Measurements from ENCODE around the gene ALDH1B1.

The ALDH1B1 gene

DNA sequence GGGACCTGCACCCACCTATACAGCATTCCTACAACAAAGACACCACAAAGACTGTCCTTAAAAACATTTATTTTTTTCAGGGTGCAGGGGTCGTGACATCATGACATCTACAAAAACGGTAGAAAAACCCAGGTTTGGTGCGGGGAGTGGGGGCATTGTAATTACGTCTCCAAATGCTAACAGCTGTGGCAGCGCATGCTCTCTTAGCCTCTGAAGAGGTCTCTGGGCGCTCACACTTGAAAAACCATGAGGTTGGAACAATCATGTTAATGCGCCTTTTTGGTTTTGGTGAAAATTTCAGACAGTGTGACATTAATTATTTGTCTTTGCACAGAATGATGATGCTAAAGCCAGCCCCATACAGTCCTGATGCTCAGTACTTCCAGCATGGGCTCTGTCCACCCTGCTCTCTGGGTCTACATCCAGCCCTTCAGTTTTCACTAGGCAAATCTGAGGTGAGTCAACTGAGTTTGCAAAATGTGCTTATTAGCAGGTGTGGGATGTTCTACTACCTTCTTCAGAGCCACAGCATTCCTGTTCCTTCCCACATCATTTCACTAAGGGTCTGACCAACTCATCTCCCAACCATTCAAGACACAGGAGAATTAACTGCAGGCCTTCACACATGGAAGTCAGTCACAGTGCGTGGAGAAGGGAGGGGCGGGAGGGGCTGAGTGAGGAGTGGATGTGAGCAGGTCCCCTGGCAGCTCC, 14.1 kb downstream of the ALDH1B1 start:
- H2AFZ ChIP-seq (ENCODE audit: low read depth, low read length) = no peak overlapping the region
- no peaks in the 10 kb centered on the region for H3K36me3 ChIP-seq (ENCODE audit: insufficient read depth, low read length)
- no peak overlapping the region for H3K4me3 ChIP-seq (ENCODE audit: low read depth in 1 of 2, low read length in 2 of 2)
- no peaks in the 10 kb centered on the region for H3K79me2 ChIP-seq (ENCODE audit: insufficient read depth, low read length)
- H3K4me2 ChIP-seq (ENCODE audit: insufficient read depth, low read length) = no peak overlapping the region
- no peaks in the 10 kb centered on the region for H3K4me1 ChIP-seq (ENCODE audit: insufficient read depth, low read length)
- TF ChIP-seq, protein P1, sequence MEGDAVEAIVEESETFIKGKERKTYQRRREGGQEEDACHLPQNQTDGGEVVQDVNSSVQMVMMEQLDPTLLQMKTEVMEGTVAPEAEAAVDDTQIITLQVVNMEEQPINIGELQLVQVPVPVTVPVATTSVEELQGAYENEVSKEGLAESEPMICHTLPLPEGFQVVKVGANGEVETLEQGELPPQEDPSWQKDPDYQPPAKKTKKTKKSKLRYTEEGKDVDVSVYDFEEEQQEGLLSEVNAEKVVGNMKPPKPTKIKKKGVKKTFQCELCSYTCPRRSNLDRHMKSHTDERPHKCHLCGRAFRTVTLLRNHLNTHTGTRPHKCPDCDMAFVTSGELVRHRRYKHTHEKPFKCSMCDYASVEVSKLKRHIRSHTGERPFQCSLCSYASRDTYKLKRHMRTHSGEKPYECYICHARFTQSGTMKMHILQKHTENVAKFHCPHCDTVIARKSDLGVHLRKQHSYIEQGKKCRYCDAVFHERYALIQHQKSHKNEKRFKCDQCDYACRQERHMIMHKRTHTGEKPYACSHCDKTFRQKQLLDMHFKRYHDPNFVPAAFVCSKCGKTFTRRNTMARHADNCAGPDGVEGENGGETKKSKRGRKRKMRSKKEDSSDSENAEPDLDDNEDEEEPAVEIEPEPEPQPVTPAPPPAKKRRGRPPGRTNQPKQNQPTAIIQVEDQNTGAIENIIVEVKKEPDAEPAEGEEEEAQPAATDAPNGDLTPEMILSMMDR (IDR thresholded peaks at IDR 0.05; ENCODE audit: borderline replicate concordance, extremely low read depth, low read length, poor library complexity, severe bottlenecking) = no peak
- TF ChIP-seq EZH2 (IDR thresholded peaks at IDR 0.05; ENCODE audit: borderline replicate concordance, low read depth, low read length, severe bottlenecking) = no peak
- no peak overlapping the region for H3K27ac ChIP-seq (ENCODE audit: low read length)
- no peak for DNase-seq
- H3K9ac ChIP-seq (ENCODE audit: low read depth, low read length) = no peak overlapping the region
- no peaks in the 10 kb centered on the region for H3K9me3 ChIP-seq (ENCODE audit: insufficient read depth, low read length, severe bottlenecking)
- no peaks in the 10 kb centered on the region for H3K27me3 ChIP-seq (ENCODE audit: insufficient read depth, low read length, poor library complexity)
- H4K20me1 ChIP-seq (ENCODE audit: insufficient read depth, low read length) = no peaks in the 10 kb centered on the region
- ATAC-seq (ENCODE audit: insufficient read depth, low read depth) = no peak

DNA sequence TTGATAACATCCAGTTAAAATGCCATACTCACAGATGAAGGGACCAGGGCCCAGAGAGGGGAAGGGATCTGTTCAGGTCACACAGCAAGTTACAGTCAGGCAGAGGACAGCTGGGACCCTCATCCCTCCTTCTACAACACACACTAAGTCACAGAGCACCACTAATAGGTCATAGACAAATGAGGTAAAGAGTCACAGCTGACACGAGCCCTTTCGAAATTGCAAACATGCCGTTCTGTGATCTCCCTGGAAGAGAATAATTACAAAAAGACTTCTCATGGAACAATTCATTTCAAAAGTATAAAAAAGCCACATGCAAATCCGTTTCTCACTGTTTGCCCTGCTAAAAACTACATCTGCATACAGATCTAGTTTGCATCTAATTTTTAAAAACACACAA, 16.2 kb downstream of the ALDH1B1 start:
- no peaks in the 10 kb centered on the region for H3K27me3 ChIP-seq (ENCODE audit: insufficient read depth, low read length, poor library complexity)
- TF ChIP-seq EZH2 (IDR thresholded peaks at IDR 0.05; ENCODE audit: borderline replicate concordance, low read depth, low read length, severe bottlenecking) = no peak
- TF ChIP-seq, protein P1 (IDR thresholded peaks at IDR 0.05; ENCODE audit: borderline replicate concordance, extremely low read depth, low read length, poor library complexity, severe bottlenecking) = no peak
- H3K4me2 ChIP-seq (ENCODE audit: insufficient read depth, low read length) = no peak overlapping the region
- H3K79me2 ChIP-seq (ENCODE audit: insufficient read depth, low read length) = no peaks in the 10 kb centered on the region
- no peak overlapping the region for H3K4me3 ChIP-seq (ENCODE audit: low read depth in 1 of 2, low read length in 2 of 2)
- no peak overlapping the region for H2AFZ ChIP-seq (ENCODE audit: low read depth, low read length)
- no peak overlapping the region for H3K27ac ChIP-seq (ENCODE audit: low read length)
- H3K9ac ChIP-seq (ENCODE audit: low read depth, low read length) = no peak overlapping the region
- no peaks in the 10 kb centered on the region for H4K20me1 ChIP-seq (ENCODE audit: insufficient read depth, low read length)
- no peaks in the 10 kb centered on the region for H3K9me3 ChIP-seq (ENCODE audit: insufficient read depth, low read length, severe bottlenecking)
- H3K36me3 ChIP-seq (ENCODE audit: insufficient read depth, low read length) = no peaks in the 10 kb centered on the region
- no peak for ATAC-seq (ENCODE audit: insufficient read depth, low read depth)
- no peaks in the 10 kb centered on the region for H3K4me1 ChIP-seq (ENCODE audit: insufficient read depth, low read length)
- DNase-seq = no peak

GRCh38 chr9:38412751-38413150, 20.2 kb downstream of the ALDH1B1 start:
- no peaks in the 10 kb centered on the region for H3K9me3 ChIP-seq (ENCODE audit: insufficient read depth, low read length, severe bottlenecking)
- H3K4me2 ChIP-seq (ENCODE audit: insufficient read depth, low read length) = no peak overlapping the region
- TF ChIP-seq, protein P1 (IDR thresholded peaks at IDR 0.05; ENCODE audit: borderline replicate concordance, extremely low read depth, low read length, poor library complexity, severe bottlenecking) = no peak
- no peak for TF ChIP-seq EZH2 (IDR thresholded peaks at IDR 0.05; ENCODE audit: borderline replicate concordance, low read depth, low read length, severe bottlenecking)
- H3K27ac ChIP-seq (ENCODE audit: low read length) = no peak overlapping the region
- no peak overlapping the region for H2AFZ ChIP-seq (ENCODE audit: low read depth, low read length)
- DNase-seq (no peak), ATAC-seq (ENCODE audit: insufficient read depth, low read depth) (no peak)
- H3K4me1 ChIP-seq (ENCODE audit: insufficient read depth, low read length) = no peaks in the 10 kb centered on the region
- no peak overlapping the region for H3K9ac ChIP-seq (ENCODE audit: low read depth, low read length)
- no peak overlapping the region for H3K4me3 ChIP-seq (ENCODE audit: low read depth in 1 of 2, low read length in 2 of 2)
- H3K79me2 ChIP-seq (ENCODE audit: insufficient read depth, low read length) = no peaks in the 10 kb centered on the region
- no peaks in the 10 kb centered on the region for H3K36me3 ChIP-seq (ENCODE audit: insufficient read depth, low read length)
- no peaks in the 10 kb centered on the region for H3K27me3 ChIP-seq (ENCODE audit: insufficient read depth, low read length, poor library complexity)
- H4K20me1 ChIP-seq (ENCODE audit: insufficient read depth, low read length) = no peaks in the 10 kb centered on the region

Data from DND-41 (cell line).